HepG2 (cell line): ENCODE data around the gene KCNE5. TPM values are rescaled to one million over a fixed set of nuclear protein-coding genes. Genes with fewer than 3 reads are reported as not detected.

ENCODE experiments used
- ATAC-seq: fragments of 200-7000 bp; cut with Tn5 transposase; 3 replicates; pipeline ENCODE4 v1.9.1; 2020; ENCODE audit warnings: mild to moderate bottlenecking, moderate library complexity
- BruUV-seq: library from RNA; stranded (reverse); fragments of 400-500 nt; replicated peaks from 2 replicates; lab custom pipeline; 2021; lab: Mats Ljungman, UMichigan
- CTCF ChIA-PET: fragments of 300-600 bp; formaldehyde crosslinking; extraction: SDS; loops from one replicate; lab custom pipeline; 2021; ENCODE audit warnings: low total read pairs, inconsistent platforms, low intra/inter-chr PET ratio; lab: Yijun Ruan, JAX
- POLR2A ChIA-PET: fragments of 350-600 bp; sonication (Branson Sonifier 250); formaldehyde crosslinking; loops from one replicate; lab custom pipeline; 2020; ENCODE audit warnings: antibody characterized with exemption, inconsistent platforms; lab: Yijun Ruan, JAX
- DNase-seq: peaks from one replicate; pipeline ENCODE4 v3.0.0-alpha.2; 2015; ENCODE audit warnings: low spot score
- FAIRE-seq: peaks from 3 replicates; lab custom pipeline; 2011; peaks lifted over from hg19 to GRCh38; lab: Jason Lieb, UNC
- H2AFZ ChIP-seq: one replicate; pipeline ENCODE4 v1.6.1; 2011; ENCODE audit warnings: low read length, inconsistent platforms
- H3K27ac ChIP-seq: fragments of 300-600 bp; 3 replicates; pipeline ENCODE4 v1.8.0; 2011; ENCODE audit warnings: mixed run types, mild to moderate bottlenecking, mixed read lengths, low read length, inconsistent platforms; ENCODE audit not compliant: insufficient read depth; ENCODE audit errors: extremely low read length
- H3K27me3 ChIP-seq, 2 experiments: fragments of 200-600 bp in 1 of 2; 2 replicates in 1 of 2; 3 replicates in 1 of 2; pipeline versions ENCODE4 v1.6.0 to v1.8.0; 2011; ENCODE audit warnings: low read length in 2 of 2, mild to moderate bottlenecking in 2 of 2, moderate library complexity in 2 of 2, inconsistent platforms in 1 of 2; ENCODE audit not compliant: insufficient read depth in 2 of 2, control insufficient read depth in 1 of 2
- H3K36me3 ChIP-seq, 2 experiments: fragments of 200-600 bp in 1 of 2; replicated peaks in 1 of 2; 2 replicates in 1 of 2; 3 replicates in 1 of 2; pipeline versions ENCODE4 v1.5.1 to v1.8.0; 2011; ENCODE audit warnings: low read length in 2 of 2, inconsistent platforms in 1 of 2; ENCODE audit not compliant: insufficient read depth in 2 of 2, control insufficient read depth in 1 of 2
- H3K4me1 ChIP-seq: 2 replicates; pipeline ENCODE4 v1.5.1; 2012; ENCODE audit warnings: low read length, inconsistent platforms; ENCODE audit not compliant: insufficient read depth
- H3K4me2 ChIP-seq: 2 replicates; pipeline ENCODE4 v1.6.0; 2011; ENCODE audit warnings: low read depth, low read length, inconsistent platforms
- H3K4me3 ChIP-seq, 3 experiments: fragments of 200-600 bp in 1 of 3; sonication (generic), shearing (Covaris generic) in 1 of 3; replicated peaks in 1 of 3; 2 replicates each; pipeline ENCODE4 v1.5.1; 2011 to 2016; ENCODE audit warnings: low read length in 3 of 3, inconsistent platforms in 2 of 3, low read depth in 2 of 3, mild to moderate bottlenecking in 2 of 3, control low read depth in 1 of 3, mixed read lengths in 1 of 3; ENCODE audit not compliant: insufficient read depth in 1 of 3
- H3K79me2 ChIP-seq: one replicate; pipeline ENCODE4 v1.6.1; 2011; ENCODE audit warnings: low read length, inconsistent platforms; ENCODE audit not compliant: insufficient read depth
- H3K9ac ChIP-seq: 2 replicates; pipeline ENCODE4 v1.6.0; 2011; ENCODE audit warnings: mild to moderate bottlenecking, low read depth, low read length, inconsistent platforms; ENCODE audit not compliant: insufficient read depth
- H3K9me3 ChIP-seq: 2 replicates; pipeline ENCODE4 v1.5.1; 2012; ENCODE audit warnings: mild to moderate bottlenecking, low read length
- H4K20me1 ChIP-seq: 2 replicates; pipeline ENCODE4 v1.6.0; 2011; ENCODE audit warnings: inconsistent platforms, mild to moderate bottlenecking, low read length, moderate library complexity; ENCODE audit not compliant: insufficient read depth
- CREBL2 ChIP-seq: sonication (generic); formaldehyde crosslinking; IDR thresholded peaks from 2 replicates; pipeline ENCODE4 v1.8.1; 2023; ENCODE audit warnings: missing genetic modification reagents, mild to moderate bottlenecking, borderline replicate concordance
- FOXK1 ChIP-seq: sonication (generic); formaldehyde crosslinking; IDR thresholded peaks from 2 replicates; pipeline ENCODE4 v1.4.0; 2020; ENCODE audit warnings: low read depth, missing genetic modification reagents, borderline replicate concordance
- GATA4 ChIP-seq: sonication (generic); IDR thresholded peaks from 2 replicates; pipeline ENCODE4 v1.6.1; 2016; ENCODE audit warnings: antibody characterized with exemption, low read depth, borderline replicate concordance
- GTF2F1 ChIP-seq: fragments of 150-350 bp; IDR thresholded peaks from 2 replicates; pipeline ENCODE4 v1.6.1; 2014; ENCODE audit warnings: low read length
- IRF1 ChIP-seq: sonication (generic); formaldehyde crosslinking; IDR thresholded peaks from 2 replicates; pipeline ENCODE4 v1.4.0; 2020; ENCODE audit warnings: low read depth, mild to moderate bottlenecking, missing genetic modification reagents
- MAF1 ChIP-seq: sonication (generic); formaldehyde crosslinking; IDR thresholded peaks from 2 replicates; pipeline ENCODE4 v1.5.0; 2020; ENCODE audit warnings: missing genetic modification reagents, borderline replicate concordance
- MXD3 ChIP-seq: IDR thresholded peaks from 2 replicates; pipeline ENCODE4 v1.6.1; 2016; ENCODE audit warnings: mild to moderate bottlenecking, missing biosample characterization, missing genetic modification reagents
- NR3C1 ChIP-seq: sonication (generic); formaldehyde crosslinking; IDR thresholded peaks from 2 replicates; pipeline ENCODE4 v1.4.0; 2020; ENCODE audit warnings: missing genetic modification reagents
- RBM22 ChIP-seq: fragments of 200-400 bp; formaldehyde crosslinking; optimal IDR thresholded peaks from 2 replicates; pipeline ENCODE3; 2017; ENCODE audit warnings: mild to moderate bottlenecking, low read length, moderate library complexity
- RNF2 ChIP-seq: fragments of 450-650 bp; conservative IDR thresholded peaks from 2 replicates; pipeline ENCODE4 v1.6.1; 2016; ENCODE audit warnings: low read depth
- SIX4 ChIP-seq: sonication (generic); formaldehyde crosslinking; IDR thresholded peaks from 2 replicates; pipeline ENCODE4 v1.4.0; 2020; ENCODE audit warnings: missing genetic modification reagents
- ZC3H13 ChIP-seq: sonication (generic); formaldehyde crosslinking; IDR thresholded peaks from 2 replicates; pipeline ENCODE4 v1.8.1; 2023; ENCODE audit warnings: mild to moderate bottlenecking, missing genetic modification reagents, moderate library complexity
- ZNF589 ChIP-seq: sonication (generic); formaldehyde crosslinking; conservative IDR thresholded peaks from 2 replicates; pipeline ENCODE4 v1.8.0; 2022; ENCODE audit warnings: mild to moderate bottlenecking, moderate library complexity, missing genetic modification reagents
- WGBS: methylation state at CpG from one replicate; pipeline ENCODE4 v1.1.6; 2017; ENCODE audit warnings: low lambda C conversion rate; 5-methylcytosine and 5-hydroxymethylcytosine counted together
- in situ Hi-C: cut with HindIII; loops from 2 replicates; pipeline ENCODE4 v1.10.0; 2017; ENCODE audit warnings: low pct_unique_long_range_greater_than_20kb; ENCODE audit not compliant: extremely low pct_ligation_motif_present
- intact Hi-C: fragments of 100-400 bp; cut with micrococcal nuclease; formaldehyde crosslinking; loops from one replicate; pipeline ENCODE4 v1.10.0; 2022; ENCODE audit not compliant: unreplicated experiment
- polyA plus RNA-seq, 8 experiments: library from polyadenylated mRNA; depleted of rRNA in 3 of 8; stranded (reverse) in 7 of 8; unstranded in 1 of 8; fragments of >200 nt; fragmentation: Illumina TruSeq in 4 of 8; extraction: Trizol in 4 of 8; gene quantifications; 2 replicates each; pipeline versions ENCODE4 v1.2.1 to v1.2.3, GENCODE V29; 2011 to 2016; ENCODE audit warnings: low read depth in 4 of 8, missing spikeins in 1 of 8, mixed read lengths in 1 of 8; ENCODE audit not compliant: insufficient read depth in 1 of 8
- total RNA-seq, 5 experiments: library from RNA; depleted of rRNA; stranded (reverse); fragments of >200 nt; fragmentation: Illumina TruSeq; extraction: Trizol; gene quantifications; 2 replicates each; pipeline ENCODE4 v1.2.3, GENCODE V29; 2016; ENCODE audit warnings: low read depth in 1 of 5

KCNE5 gene
- total and polyA plus RNA-seq, 2 of the 13 experiments (the other 11 are each of a cell fraction or from before 2014, with no cell fraction given) = 0.33 to 1.4 TPM

DNA sequence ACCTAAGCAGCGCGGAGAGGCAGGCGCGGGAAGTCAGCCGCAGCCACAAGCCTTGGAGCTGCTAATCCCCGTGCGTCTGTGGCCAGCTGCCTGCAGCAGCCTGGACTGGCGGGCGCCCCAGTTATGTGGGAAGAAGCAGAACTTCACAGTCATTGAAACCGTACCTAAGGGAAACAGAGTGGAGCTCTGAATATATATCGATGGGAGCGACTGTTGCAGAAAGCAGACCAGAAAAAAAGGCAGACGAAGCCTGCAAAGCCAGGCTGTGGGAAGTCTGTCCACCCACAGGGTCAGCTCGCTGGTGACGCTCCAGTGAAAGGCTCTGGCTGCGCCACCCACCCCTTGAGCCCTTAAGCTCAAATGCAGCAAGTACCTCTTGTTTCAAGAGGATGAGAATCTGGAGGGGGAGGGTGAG, 24.7 kb downstream of the KCNE5 start:
- no peaks in the 10 kb centered on the region for H3K4me1 ChIP-seq
- WGBS = 42% methylated on average over 11 of the region's 16 CpGs
- H3K9ac ChIP-seq = no peak overlapping the region
- no peak for TF ChIP-seq ZNF589 (CRISPR knock-in tag)
- no peak for TF ChIP-seq RBM22
- no peak for TF ChIP-seq IRF1 (CRISPR knock-in tag)
- TF ChIP-seq FOXK1 (CRISPR knock-in tag) = no peak
- TF ChIP-seq MXD3 (CRISPR knock-in tag) = no peak
- TF ChIP-seq MAF1 (CRISPR knock-in tag) = no peak
- no peak for TF ChIP-seq SIX4
- no peak for TF ChIP-seq GATA4
- TF ChIP-seq CREBL2 (CRISPR knock-in tag) = no peak
- no peak for TF ChIP-seq RNF2
- no peak for TF ChIP-seq GTF2F1
- no peak for TF ChIP-seq ZC3H13
- no peak for TF ChIP-seq NR3C1 (CRISPR knock-in tag)
- TF ChIP-seq, all 625 proteins: peak for 0
- Histone ChIP-seq H3K9me3 (no peaks in the 10 kb centered on the region), H3K79me2 (no peaks in the 10 kb centered on the region), H4K20me1 (no peaks in the 10 kb centered on the region), H3K4me2 (no peak overlapping the region), H3K27me3 (no peaks in the 10 kb centered on the region), H3K27ac (no peak overlapping the region), H3K36me3 (no peaks in the 10 kb centered on the region), H3K4me3 (no peak overlapping the region), H2AFZ (no peak overlapping the region)
- no TSS peak for BruUV-seq
- ChIA-PET CTCF (no interaction called here), POLR2A (no interaction called here)
- no peak for DNase-seq
- intact Hi-C loops = no loop called here
- peak; percentile 36; the same call in 1 of the 3 replicates for ATAC-seq
- in situ Hi-C loops = no loop called here
- FAIRE-seq = no peak
